Activated T-helper 1 cell treated with anti-CD3 and anti-CD28 coated beads, Interleukin-12 subunit alpha, Interleukin-12 subunit beta, Interleukin-2, Interleukin-4 antibody, amounts not matched to agents 30 ng/mL and 10 ng/mL and 1 ng/mL, durations not matched to agents 14 hours and 24 hours and 36 hours (primary cell): ENCODE measurements around the gene CYRIA. TPM values are rescaled to one million over a fixed set of nuclear protein-coding genes. Genes with fewer than 3 reads are reported as not detected.

Experiments
- DNase-seq: peaks from one replicate; pipeline ENCODE4 v3.0.0; 2021; ENCODE audit warnings: low spot score
- H3K27ac Mint-ChIP-seq: one replicate; pipeline ENCODE4 v1.8.0; 2021; ENCODE audit warnings: mild to moderate bottlenecking, mixed read lengths
- H3K27me3 Mint-ChIP-seq: one replicate; pipeline ENCODE4 v1.8.0; 2022; ENCODE audit warnings: mild to moderate bottlenecking, moderate library complexity, mixed read lengths; ENCODE audit not compliant: insufficient read depth
- H3K36me3 Mint-ChIP-seq: one replicate; pipeline ENCODE4 v1.8.0; 2021; ENCODE audit warnings: low read depth, mixed read lengths
- H3K4me1 Mint-ChIP-seq: one replicate; pipeline ENCODE4 v1.8.0; 2021; ENCODE audit warnings: low read depth, mixed read lengths
- H3K4me3 Mint-ChIP-seq: one replicate; pipeline ENCODE4 v1.8.0; 2021; ENCODE audit warnings: mild to moderate bottlenecking, moderate library complexity, mixed read lengths
- H3K9me3 Mint-ChIP-seq: one replicate; pipeline ENCODE4 v1.8.0; 2021; ENCODE audit warnings: mixed read lengths
- intact Hi-C: fragments of 100-400 bp; cut with micrococcal nuclease; formaldehyde crosslinking; loops from one replicate; pipeline ENCODE4 v1.15.1; 2024
- total RNA-seq: library from RNA; stranded (reverse); gene quantifications from 2 replicates; pipeline ENCODE4 v1.2.3, GENCODE V29; 2022

Gene CYRIA
- total RNA-seq, 1 donor from 2014 or later = 0.65 TPM

- H3K36me3 Mint-ChIP-seq = no peaks in the 10 kb centered on the region
- no peaks in the 10 kb centered on the region for H3K27me3 Mint-ChIP-seq
- peaks cover 24% of the 10 kb centered on the region for H3K4me1 Mint-ChIP-seq
Observed at GRCh38 chr2:16642088-16642487, 23.5 kb downstream of the CYRIA start.

GRCh38 chr2:16641509-16641908, 24.1 kb downstream of the CYRIA start:
- Mint-ChIP-seq H3K27ac (no peak overlapping the region), H3K4me1 (peaks cover 24% of the 10 kb centered on the region), H3K9me3 (no peaks in the 10 kb centered on the region), H3K27me3 (no peaks in the 10 kb centered on the region), H3K4me3 (no peak overlapping the region), H3K36me3 (no peaks in the 10 kb centered on the region)
- no peak for DNase-seq
- intact Hi-C loops = no loop called here

More at GRCh38 chr2:16642088-16642487, 23.5 kb downstream of the CYRIA start:
- no peak overlapping the region for H3K4me3 Mint-ChIP-seq
- H3K9me3 Mint-ChIP-seq = no peaks in the 10 kb centered on the region
- H3K27ac Mint-ChIP-seq = no peak overlapping the region
- DNase-seq = no peak
- intact Hi-C loops = no loop called here

- Mint-ChIP-seq H3K9me3 (no peaks in the 10 kb centered on the region), H3K27me3 (no peaks in the 10 kb centered on the region), H3K36me3 (no peaks in the 10 kb centered on the region), H3K4me3 (no peak overlapping the region), H3K4me1 (peaks cover 27% of the 10 kb centered on the region), H3K27ac (no peak overlapping the region)
- intact Hi-C loops = no loop called here
- no peak for DNase-seq
Observed at GRCh38 chr2:16640867-16641266, 24.8 kb downstream of the CYRIA start.

- H3K9me3 Mint-ChIP-seq = no peaks in the 10 kb centered on the region
- intact Hi-C loops = no loop called here
- H3K4me1 Mint-ChIP-seq = peaks cover 32% of the 10 kb centered on the region
- H3K36me3 Mint-ChIP-seq = no peaks in the 10 kb centered on the region
- DNase-seq = no peak
- no peak overlapping the region for H3K27ac Mint-ChIP-seq
- H3K27me3 Mint-ChIP-seq = no peaks in the 10 kb centered on the region
- no peak overlapping the region for H3K4me3 Mint-ChIP-seq
Observed at GRCh38 chr2:16640001-16640700, 25.5 kb downstream of the CYRIA start.

GRCh38 chr2:16639431-16639830, 26.2 kb downstream of the CYRIA start:
- intact Hi-C loops = no loop called here
- no peak overlapping the region for H3K27ac Mint-ChIP-seq
- no peak for DNase-seq

GRCh38 chr2:16638946-16639345, 26.7 kb downstream of the CYRIA start:
- Mint-ChIP-seq H3K27me3 (no peaks in the 10 kb centered on the region), H3K9me3 (no peaks in the 10 kb centered on the region), H3K4me1 (peaks cover 32% of the 10 kb centered on the region), H3K36me3 (no peaks in the 10 kb centered on the region), H3K27ac (no peak overlapping the region), H3K4me3 (no peak overlapping the region)
- no peak for DNase-seq
- intact Hi-C loops = no loop called here

More at GRCh38 chr2:16639431-16639830, 26.2 kb downstream of the CYRIA start:
- Mint-ChIP-seq H3K36me3 (no peaks in the 10 kb centered on the region), H3K4me1 (peaks cover 32% of the 10 kb centered on the region), H3K4me3 (no peak overlapping the region), H3K9me3 (no peaks in the 10 kb centered on the region), H3K27me3 (no peaks in the 10 kb centered on the region)

GRCh38 chr2:16637304-16637703, 28.3 kb downstream of the CYRIA start:
- Mint-ChIP-seq H3K36me3 (no peaks in the 10 kb centered on the region), H3K9me3 (no peaks in the 10 kb centered on the region), H3K4me1 (peaks cover 32% of the 10 kb centered on the region), H3K4me3 (no peak overlapping the region), H3K27ac (no peak overlapping the region), H3K27me3 (no peaks in the 10 kb centered on the region)
- intact Hi-C loops = no loop called here
- DNase-seq = no peak

- DNase-seq = no peak
- intact Hi-C loops = no loop called here
- no peak overlapping the region for H3K27ac Mint-ChIP-seq
- H3K9me3 Mint-ChIP-seq = no peaks in the 10 kb centered on the region
- peaks cover 32% of the 10 kb centered on the region for H3K4me1 Mint-ChIP-seq
- no peak overlapping the region for H3K4me3 Mint-ChIP-seq
- H3K36me3 Mint-ChIP-seq = no peaks in the 10 kb centered on the region
- H3K27me3 Mint-ChIP-seq = no peaks in the 10 kb centered on the region
Observed at GRCh38 chr2:16635791-16636699, 29.6 kb downstream of the CYRIA start.

GRCh38 chr2:16633621-16634430, 31.8 kb downstream of the CYRIA start:
- Mint-ChIP-seq H3K36me3 (no peaks in the 10 kb centered on the region), H3K9me3 (no peaks in the 10 kb centered on the region), H3K4me1 (peaks cover 40% of the 10 kb centered on the region), H3K27me3 (no peaks in the 10 kb centered on the region), H3K27ac (no peak overlapping the region), H3K4me3 (no peak overlapping the region)
- DNase-seq = no peak
- intact Hi-C loops = no loop called here

- H3K4me1 Mint-ChIP-seq = peaks cover 35% of the 10 kb centered on the region
- no peaks in the 10 kb centered on the region for H3K36me3 Mint-ChIP-seq
- intact Hi-C loops = no loop called here
- H3K27me3 Mint-ChIP-seq = no peaks in the 10 kb centered on the region
- no peak overlapping the region for H3K4me3 Mint-ChIP-seq
- DNase-seq = no peak
- no peak overlapping the region for H3K27ac Mint-ChIP-seq
- H3K9me3 Mint-ChIP-seq = no peaks in the 10 kb centered on the region
Observed at GRCh38 chr2:16632598-16632997, 33.0 kb downstream of the CYRIA start.

GRCh38 chr2:16630463-16630862, 35.2 kb downstream of the CYRIA start:
- Mint-ChIP-seq H3K27me3 (no peaks in the 10 kb centered on the region), H3K4me1 (peaks cover 25% of the 10 kb centered on the region), H3K36me3 (no peaks in the 10 kb centered on the region), H3K9me3 (no peaks in the 10 kb centered on the region), H3K4me3 (no peak overlapping the region), H3K27ac (no peak overlapping the region)
- no peak for DNase-seq
- intact Hi-C loops = no loop called here

- DNase-seq = no peak
Observed at GRCh38 chr2:16629770-16630169, 35.9 kb downstream of the CYRIA start.

More at GRCh38 chr2:16629770-16630169, 35.9 kb downstream of the CYRIA start:
- Mint-ChIP-seq H3K4me1 (peaks cover 30% of the 10 kb centered on the region), H3K27me3 (no peaks in the 10 kb centered on the region), H3K4me3 (no peak overlapping the region), H3K36me3 (no peaks in the 10 kb centered on the region), H3K9me3 (no peaks in the 10 kb centered on the region), H3K27ac (no peak overlapping the region)
- intact Hi-C loops = no loop called here
